HuH-7.5 (cell line): ENCODE measurements around the gene LYPLA2.
"Not testable (repeated sequence)": the region's sequence is repeated elsewhere in the genome, so short reads cannot be mapped to it uniquely, and the experiment has no call there.

Source experiments
- DNase-seq: peaks from one replicate; pipeline ENCODE4 v3.0.0; 2011; ENCODE audit warnings: low spot score

The LYPLA2 gene

DNA sequence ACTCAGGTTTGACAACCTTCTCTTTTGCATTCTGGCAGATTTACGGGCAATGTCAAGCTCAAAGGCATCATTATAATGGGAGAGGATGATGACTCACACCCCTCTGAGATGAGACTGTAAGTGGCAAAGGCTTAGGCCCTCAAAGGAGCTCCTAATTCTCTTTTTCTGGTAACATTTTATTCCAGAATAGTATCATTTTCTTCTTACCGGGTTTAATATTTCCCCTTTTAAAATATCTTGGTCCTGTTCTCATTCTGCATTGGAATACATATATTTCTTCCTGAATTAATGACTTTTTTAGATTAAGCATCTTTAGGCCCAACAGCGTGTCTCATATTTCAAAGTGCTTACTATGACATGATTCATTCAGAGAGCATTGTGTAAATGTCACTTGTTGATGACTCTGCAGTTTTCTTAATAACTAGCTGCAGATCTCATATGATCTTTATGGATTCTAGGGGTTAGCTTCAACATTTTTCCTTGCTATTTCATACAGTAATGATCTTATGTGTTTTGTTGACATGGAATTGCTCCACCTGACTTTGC is 11.0 kb upstream of the LYPLA2 start:
- DNase-seq, result no peak

DNA sequence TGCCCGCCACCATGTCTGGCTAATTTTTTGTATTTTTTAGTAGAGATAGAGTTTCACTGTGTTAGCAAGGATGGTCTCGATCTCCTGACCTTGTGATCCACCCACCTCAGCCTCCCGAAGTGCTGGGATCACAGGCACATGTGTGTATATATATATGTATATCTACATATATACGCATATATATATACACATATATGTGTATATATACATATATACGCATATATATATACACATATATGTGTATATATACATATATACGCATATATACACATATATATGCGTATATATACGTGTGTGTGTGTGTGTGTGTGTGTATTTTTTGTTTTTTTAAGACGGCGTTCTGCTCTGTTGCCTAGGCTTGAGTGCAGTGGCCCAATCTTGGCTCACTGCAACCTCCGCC is 7.8 kb upstream of the LYPLA2 start:
- not testable (repeated sequence) for DNase-seq

DNA sequence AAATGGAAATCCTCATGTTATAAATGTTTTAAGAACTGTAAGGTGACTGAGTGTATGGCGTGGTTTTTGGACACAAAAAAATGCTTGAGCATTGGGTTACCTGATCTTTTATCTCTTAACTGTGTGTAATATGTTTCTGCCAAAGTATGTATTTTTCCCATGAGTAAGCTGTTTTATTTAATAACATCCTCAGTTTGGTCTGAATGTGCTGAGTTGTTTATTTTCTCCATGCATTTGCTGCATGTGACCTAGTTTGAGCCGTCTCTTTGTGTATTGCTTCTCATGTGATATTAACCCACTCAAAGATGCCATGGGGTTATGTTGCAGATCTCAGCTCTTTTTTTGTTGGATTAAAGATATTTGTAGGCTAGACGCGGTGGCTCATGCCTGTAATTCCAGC is 6.1 kb upstream of the LYPLA2 start:
- DNase-seq, result no peak

- no peak for DNase-seq
These were observed 3.2 kb upstream of the LYPLA2 start for GRCh38 chr1:23787701-23788100.

- DNase-seq, result no peak
These were observed 2.2 kb upstream of the LYPLA2 start for GRCh38 chr1:23788695-23789094.

GRCh38 chr1:23791516-23792047 is 637 bp downstream of the LYPLA2 start:
- DNase-seq, result peak; percentile 67

DNA sequence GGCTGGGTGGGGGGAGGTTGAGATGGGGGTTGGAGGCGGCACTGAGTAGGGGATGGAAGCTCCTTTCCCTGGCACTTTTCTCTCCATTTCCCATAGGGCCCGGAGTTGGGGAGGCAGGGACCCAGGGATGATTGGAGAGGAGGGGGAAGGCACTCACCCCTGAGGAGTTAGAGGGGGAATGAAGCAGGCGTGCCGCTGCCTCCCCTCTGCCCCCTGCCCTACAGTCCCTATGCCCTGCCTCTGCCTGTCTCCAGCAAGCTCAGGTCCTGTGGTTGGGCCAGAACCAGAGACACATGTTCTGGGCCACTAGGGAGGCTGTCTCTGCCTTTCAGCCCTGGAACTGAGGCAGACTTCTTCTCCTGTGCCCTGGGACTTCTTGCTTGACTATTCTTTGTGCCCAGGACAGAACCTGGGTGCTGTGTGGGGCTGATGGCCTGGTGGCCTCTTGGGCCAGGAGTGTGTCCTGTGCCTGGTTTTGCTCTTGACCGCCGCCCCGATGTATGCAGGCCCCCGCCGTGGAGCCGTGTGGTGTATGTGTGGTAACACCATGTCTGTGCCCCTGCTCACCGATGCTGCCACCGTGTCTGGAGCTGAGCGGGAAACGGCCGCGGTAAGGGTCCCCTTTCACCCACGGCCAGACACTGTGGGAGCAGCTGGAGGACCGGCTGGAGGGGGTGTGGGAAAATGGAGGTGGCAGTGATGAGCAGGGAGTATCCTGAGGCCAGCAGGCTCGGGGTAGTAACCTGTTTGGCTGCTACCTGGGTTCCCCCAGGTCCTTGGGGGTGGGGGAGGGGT is 1.4 kb downstream of the LYPLA2 start:
- DNase-seq, result no peak

GRCh38 chr1:23793018-23793781 is 2.3 kb downstream of the LYPLA2 start:
- DNase-seq, result no peak

DNA sequence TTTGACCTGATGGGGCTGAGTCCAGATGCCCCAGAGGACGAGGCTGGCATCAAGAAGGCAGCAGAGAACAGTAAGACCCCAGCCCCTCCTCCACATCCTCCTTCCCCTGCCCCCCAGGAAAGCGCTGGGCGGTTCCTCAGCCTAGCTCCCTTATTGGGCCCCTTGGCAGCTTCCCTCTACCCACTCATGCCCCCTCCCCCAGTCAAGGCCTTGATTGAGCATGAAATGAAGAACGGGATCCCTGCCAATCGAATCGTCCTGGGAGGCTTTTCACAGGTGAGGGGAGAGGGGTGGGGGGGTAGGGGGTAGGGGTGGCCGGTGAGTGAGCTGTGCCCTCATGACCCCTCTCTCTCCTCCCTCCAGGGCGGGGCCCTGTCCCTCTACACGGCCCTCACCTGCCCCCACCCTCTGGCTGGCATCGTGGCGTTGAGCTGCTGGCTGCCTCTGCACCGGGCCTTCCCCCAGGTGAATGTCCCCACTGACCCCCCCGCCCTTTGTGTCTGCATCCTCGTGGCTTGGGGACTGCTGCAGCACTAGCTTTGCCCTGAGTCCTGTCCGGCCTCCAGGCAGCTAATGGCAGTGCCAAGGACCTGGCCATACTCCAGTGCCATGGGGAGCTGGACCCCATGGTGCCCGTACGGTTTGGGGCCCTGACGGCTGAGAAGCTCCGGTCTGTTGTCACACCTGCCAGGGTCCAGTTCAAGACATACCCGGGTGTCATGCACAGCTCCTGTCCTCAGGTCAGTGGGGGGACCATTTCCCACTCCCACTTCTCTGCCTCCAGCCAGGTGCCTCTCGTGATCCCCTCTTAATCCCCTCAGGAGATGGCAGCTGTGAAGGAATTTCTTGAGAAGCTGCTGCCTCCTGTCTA is 3.2 kb downstream of the LYPLA2 start:
- DNase-seq, result no peak

DNA sequence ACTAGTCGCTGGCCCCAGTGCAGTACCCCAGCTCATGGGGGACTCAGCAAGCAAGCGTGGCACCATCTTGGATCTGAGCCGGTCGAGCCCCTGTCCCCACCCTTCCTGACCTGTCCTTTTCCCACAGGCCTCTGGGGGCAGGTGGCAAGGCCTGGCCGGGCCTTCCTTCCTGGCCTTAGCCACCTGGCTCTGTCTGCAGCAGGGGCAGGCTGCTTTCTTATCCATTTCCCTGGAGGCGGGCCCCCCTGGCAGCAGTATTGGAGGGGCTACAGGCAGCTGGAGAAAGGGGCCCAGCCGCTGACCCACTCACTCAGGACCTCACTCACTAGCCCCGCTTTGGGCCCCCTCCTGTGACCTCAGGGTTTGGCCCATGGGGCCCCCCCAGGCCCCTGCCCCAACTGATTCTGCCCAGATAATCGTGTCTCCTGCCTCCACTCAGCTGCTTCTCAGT is 3.8 kb downstream of the LYPLA2 start:
- not testable (repeated sequence) for DNase-seq

- DNase-seq, result no peak
These were observed 4.9 kb downstream of the LYPLA2 start for GRCh38 chr1:23795676-23796465.

DNA sequence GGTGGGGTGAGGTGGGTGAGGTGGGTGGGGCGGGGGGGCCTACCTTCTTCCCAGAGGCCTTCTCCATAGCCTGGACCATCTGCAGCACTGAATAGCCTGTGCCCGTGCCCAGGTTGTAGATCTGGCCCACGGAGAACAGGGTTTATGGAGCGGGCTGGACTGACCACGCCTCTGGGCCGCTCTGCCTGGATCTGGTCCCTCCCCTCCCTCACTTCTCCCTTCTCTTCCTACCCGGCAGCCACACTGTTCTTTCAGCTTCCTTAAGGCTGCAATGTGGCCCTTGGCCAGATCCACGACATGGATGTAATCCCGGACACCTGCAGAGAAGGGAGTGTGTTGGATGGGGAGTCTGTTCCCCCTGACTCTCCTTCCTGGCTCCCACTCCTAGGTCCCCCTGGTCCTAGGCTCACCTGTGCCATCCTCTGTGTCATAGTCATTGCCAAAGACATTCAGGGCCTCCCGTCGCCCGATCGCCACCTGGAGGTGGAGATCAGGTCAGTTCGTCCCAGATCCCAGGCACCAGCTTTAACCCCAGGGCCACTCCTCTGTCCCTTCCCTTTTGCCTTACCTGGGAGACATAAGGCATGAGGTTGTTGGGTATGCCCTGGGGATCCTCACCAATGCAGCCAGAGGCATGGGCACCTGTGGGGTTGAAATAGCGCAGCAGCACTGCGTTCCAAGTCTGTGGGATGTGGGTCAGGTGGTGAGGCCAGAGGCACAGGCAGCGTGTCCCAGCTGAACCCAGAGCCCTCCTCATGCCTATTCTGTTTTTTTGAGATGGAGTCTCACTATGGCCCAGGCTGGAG is 5.7 kb downstream of the LYPLA2 start:
- no peak for DNase-seq

- DNase-seq, result no peak
These were observed 6.8 kb downstream of the LYPLA2 start for GRCh38 chr1:23797478-23798448.

GRCh38 chr1:23798662-23799142 is 7.8 kb downstream of the LYPLA2 start:
- no peak for DNase-seq

GRCh38 chr1:23799255-23799569 is 8.3 kb downstream of the LYPLA2 start:
- DNase-seq, result no peak

DNA sequence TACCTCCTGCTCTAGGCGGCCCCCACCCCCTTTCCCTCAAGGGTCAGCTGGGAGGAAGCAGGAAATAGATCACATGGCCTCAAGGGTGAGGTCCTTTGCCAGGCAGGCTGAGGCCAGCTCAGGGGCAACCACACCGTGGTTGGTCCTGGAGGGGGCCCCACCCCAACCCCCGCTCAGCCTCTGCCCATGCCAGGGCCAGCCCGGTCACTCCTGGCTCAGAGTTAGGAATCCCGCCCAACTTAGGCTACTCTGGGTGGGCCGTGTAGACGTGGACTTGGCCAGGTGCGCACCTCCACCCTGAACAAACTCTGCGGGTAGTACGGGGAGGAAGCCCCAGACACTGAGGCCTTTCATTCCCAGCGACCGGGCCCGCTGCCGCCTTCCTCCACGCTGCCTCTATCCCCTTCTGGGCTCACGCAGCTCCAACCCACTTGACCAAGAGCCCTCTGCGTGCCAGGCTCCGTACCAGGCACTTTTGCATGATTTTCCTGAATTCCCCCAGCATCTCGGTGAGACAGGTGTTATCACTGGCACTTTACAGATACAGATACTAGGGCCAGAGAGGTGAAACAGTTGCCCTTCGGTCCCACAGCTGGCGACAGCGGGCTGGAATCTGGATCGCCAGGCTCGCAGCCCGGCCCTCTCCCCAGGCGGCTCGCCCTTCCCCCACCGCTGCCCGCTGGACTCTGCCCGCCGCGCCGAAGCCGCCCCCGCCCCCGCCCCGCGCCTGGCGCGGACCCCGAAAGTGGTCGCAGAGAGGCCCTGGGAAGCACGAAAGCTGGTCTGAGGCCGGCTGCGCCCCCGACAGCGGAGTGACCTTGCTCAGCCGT is 8.8 kb downstream of the LYPLA2 start:
- peak; percentile 78 for DNase-seq

- peak; percentile 96 for DNase-seq
These were observed 9.7 kb downstream of the LYPLA2 start, which contains the start of gene GALE for GRCh38 chr1:23800400-23801337. Gene GALE, minus strand, starts transcription at chr1:23800754. Its CDS starts 1,747 bp downstream, at chr1:23799007.
